ENCODE measurements around the gene CEP68.

DNA sequence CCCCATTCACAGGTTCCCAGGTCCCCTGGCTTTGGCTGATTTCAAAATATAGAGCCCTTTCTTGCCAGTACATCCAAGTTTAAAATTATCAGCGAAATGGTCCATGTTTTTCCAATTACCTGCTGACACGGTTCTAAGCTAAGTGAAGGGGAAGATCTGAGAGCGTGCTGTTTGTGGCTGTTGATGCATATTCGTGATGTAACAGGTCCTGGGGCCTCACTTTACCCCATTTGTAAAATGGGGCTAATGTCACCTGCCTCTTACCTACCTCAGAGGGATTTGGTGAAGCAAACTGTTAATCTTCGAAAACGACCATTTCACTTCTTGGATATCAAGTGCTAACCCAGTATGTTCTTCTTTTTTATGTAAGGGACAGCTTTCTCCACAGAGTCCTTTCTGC lies 34.0 kb upstream of the CEP68 start:
- TF ChIP-seq EZH2phosphoT487 (IDR thresholded peaks at IDR 0.05; ENCODE audit: insufficient read depth, low read depth) = no peak
- no peak for TF ChIP-seq EZH2 (IDR thresholded peaks at IDR 0.05; ENCODE audit: insufficient read depth, poor library complexity, severe bottlenecking)
